NB4 (cell line): ENCODE results near the gene SHANK2.

Experiments
- DNase-seq: peaks from one replicate; pipeline ENCODE4 v3.0.0; 2010; ENCODE audit warnings: low read depth
- H3K4me3 ChIP-seq: one replicate; pipeline ENCODE4 v1.5.1; 2011; ENCODE audit warnings: mild to moderate bottlenecking, low read depth, low read length, moderate library complexity
- CTCF ChIP-seq: IDR thresholded peaks from one replicate; pipeline ENCODE4 v1.5.1; 2012; ENCODE audit warnings: low read depth, low read length
- MAX ChIP-seq: IDR thresholded peaks from 2 replicates; pipeline ENCODE4 v1.6.1; 2011; ENCODE audit warnings: low read depth, low read length
- MYC ChIP-seq: IDR thresholded peaks from 2 replicates; pipeline ENCODE4 v1.6.1; 2011; ENCODE audit warnings: low read depth, low read length
- POLR2A ChIP-seq: IDR thresholded peaks from 2 replicates; pipeline ENCODE4 v1.6.1; 2011; ENCODE audit warnings: mild to moderate bottlenecking; ENCODE audit not compliant: insufficient read length; ENCODE audit errors: extremely low read depth

Gene SHANK2

GRCh38 chr11:71208011-71208774 lies 44.2 kb downstream of the SHANK2 start:
- no peak overlapping the region for H3K4me3 ChIP-seq
- no peak for TF ChIP-seq MYC
- TF ChIP-seq POLR2A, result no peak
- no peak for TF ChIP-seq MAX
- TF ChIP-seq CTCF, result no peak

GRCh38 chr11:71207563-71207962 lies 44.8 kb downstream of the SHANK2 start:
- DNase-seq, result no peak
- no peak for TF ChIP-seq MAX
- TF ChIP-seq POLR2A, result no peak
- no peak for TF ChIP-seq MYC
- no peak for TF ChIP-seq CTCF
- no peak overlapping the region for H3K4me3 ChIP-seq

More at GRCh38 chr11:71208011-71208774, 44.2 kb downstream of the SHANK2 start:
- no peak for DNase-seq

- H3K4me3 ChIP-seq, result no peak overlapping the region
- TF ChIP-seq MYC (no peak), POLR2A (no peak), MAX (no peak), CTCF (no peak)
- no peak for DNase-seq
Measured at GRCh38 chr11:71206186-71206585, 46.2 kb downstream of the SHANK2 start.

GRCh38 chr11:71204748-71205664 lies 47.4 kb downstream of the SHANK2 start:
- DNase-seq, result no peak
- no peak overlapping the region for H3K4me3 ChIP-seq
- no peak for TF ChIP-seq MAX
- TF ChIP-seq POLR2A, result no peak
- TF ChIP-seq MYC, result no peak
- TF ChIP-seq CTCF, result no peak

GRCh38 chr11:71204294-71204693 lies 48.1 kb downstream of the SHANK2 start:
- no peak overlapping the region for H3K4me3 ChIP-seq
- TF ChIP-seq MYC, result no peak
- TF ChIP-seq POLR2A, result no peak
- no peak for TF ChIP-seq MAX
- TF ChIP-seq CTCF, result no peak
- DNase-seq, result no peak
